CD4-positive, alpha-beta T cell treated with Interferon alpha-2 for 1 hour (primary cell): Measurements from ENCODE around the gene OPTC.
"Not testable (repeated sequence)": the region's sequence is repeated elsewhere in the genome, so short reads cannot be mapped to it uniquely, and the experiment has no call there.

Experiments used
- DNase-seq, 2 donors: peaks; one replicate each; pipeline ENCODE4 v3.0.0-alpha.2; 2020 to 2022

OPTC gene, protein sequence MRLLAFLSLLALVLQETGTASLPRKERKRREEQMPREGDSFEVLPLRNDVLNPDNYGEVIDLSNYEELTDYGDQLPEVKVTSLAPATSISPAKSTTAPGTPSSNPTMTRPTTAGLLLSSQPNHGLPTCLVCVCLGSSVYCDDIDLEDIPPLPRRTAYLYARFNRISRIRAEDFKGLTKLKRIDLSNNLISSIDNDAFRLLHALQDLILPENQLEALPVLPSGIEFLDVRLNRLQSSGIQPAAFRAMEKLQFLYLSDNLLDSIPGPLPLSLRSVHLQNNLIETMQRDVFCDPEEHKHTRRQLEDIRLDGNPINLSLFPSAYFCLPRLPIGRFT

DNA sequence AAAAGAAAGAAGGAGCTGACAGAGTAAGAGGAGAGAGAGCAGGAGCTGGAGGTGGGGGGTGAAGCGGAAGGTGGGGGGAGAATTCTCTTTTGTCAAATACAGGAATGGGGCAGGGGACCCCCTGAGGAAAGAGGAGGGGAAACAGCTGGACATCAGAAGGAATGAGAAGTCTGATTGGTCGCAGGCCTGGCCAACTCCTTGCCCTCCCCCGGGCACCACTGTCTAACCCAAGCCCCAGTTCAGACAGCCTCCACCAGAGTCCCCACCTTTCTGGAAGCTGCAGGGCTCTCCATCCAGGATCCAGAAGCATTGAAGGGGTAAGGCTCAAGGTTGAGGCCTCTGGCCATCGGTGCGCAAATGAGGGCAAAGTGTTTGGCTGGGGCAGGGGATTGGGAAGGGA lies at the start of gene OPTC:
OPTC (plus strand) TSS at position 253 of the 400 bp plus-strand sequence. CDS start 1,853 bp downstream, outside the sequence.
- no peak for DNase-seq

DNA sequence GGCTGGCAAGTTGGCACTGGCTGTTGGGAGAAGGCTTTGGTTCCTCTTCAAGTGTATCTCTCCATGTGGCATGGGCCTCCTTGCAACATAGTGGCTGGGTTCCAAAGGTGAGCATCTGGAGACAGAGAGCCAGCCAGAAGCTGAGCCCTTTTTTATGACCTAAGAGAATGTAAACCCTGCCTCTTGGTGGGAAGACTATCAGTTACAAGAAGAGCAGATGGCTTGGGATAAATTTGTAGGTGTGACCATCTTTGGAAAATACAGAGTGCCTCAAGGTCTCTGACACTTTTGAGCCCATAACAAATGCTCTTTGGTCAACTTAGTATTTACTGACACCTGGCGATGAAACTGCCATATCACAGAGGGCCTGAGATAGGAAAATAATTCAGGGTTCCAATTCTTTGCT lies 49.8 kb upstream of the OPTC start:
- DNase-seq, result no peak

DNA sequence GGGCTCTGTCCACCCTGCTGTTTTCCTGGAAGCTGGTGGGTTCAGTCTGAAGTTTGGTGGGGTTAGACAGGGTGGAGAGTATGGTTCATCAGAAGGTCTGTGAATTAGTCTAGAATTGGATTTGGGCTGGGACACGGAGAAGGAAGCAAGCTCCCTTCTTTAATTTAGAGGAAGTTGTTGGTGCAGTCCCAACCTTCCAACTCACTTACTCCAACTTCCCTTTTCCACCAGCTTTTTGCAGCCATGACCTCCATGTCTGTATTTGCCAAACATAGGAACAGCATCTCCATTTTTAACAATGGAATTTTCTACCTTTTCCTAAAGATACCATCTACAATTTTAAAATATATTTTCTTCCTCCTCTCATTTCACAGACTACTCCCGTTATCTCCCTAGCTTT lies 46.8 kb upstream of the OPTC start:
- DNase-seq, result no peak

DNA sequence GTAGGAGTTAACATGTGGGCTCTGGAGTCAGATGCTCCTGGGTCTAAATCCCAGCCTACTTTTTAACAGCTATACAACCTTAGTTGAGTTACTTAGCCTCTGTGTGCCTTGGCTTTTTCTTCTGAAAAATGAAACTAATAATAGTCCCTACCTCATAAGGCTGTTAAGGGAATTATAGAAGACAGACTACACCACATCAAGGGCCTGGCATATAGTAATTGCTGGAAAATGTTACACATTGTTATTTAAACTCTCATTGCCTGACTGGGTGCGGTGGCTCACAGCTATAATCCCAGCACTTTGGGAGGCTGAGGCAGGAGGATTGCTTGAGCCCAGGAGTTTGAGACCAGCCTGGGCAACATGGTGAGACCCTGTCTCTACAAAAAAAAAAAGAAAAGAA lies 46.4 kb upstream of the OPTC start:
- DNase-seq, result not testable (repeated sequence)

DNA sequence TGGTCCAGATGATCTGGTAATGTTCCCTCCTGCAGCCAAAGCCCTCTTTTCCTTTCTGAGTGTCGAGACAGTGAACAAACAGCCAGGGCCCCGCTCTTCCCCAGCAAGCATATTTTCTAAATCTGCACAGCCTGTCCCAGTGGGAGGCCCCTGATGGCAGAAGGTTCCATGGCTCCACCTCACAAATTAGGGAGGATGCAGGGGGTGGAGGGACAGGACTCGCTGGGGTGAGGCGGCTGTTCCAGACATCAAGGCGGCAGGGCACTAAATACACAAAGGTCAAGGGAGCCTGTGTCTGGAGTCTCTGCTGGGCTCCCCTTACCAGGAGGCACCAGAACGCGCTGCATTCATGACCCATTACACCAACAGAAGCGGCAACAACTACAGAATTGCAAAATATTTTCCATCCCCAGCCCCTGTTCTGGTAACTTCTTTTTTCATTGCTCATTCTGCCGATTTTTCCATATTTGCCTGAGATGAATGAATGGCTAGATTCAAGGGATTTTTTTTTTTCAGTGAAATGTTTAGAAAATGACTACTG lies 45.4 kb upstream of the OPTC start:
- no peak for DNase-seq

DNA sequence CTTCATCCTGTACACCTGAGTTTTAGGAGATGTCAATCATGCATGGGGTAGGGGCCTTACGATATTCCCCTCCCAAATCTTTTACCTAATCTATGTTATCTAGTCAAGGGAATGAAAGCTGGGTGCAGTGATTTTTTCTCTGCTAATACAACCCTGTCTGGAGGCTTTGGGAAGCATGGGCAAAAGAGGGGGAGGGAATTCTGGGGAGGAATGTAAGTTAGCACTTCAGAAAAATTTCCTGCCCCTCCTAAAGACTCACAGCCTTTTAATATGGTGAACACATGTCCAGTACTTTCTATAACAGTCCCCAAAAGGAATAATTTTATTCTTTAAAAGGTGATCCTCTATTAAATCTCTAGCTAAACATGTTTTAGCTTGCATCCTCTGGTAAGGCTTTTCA lies 44.0 kb upstream of the OPTC start:
- no peak for DNase-seq

DNA sequence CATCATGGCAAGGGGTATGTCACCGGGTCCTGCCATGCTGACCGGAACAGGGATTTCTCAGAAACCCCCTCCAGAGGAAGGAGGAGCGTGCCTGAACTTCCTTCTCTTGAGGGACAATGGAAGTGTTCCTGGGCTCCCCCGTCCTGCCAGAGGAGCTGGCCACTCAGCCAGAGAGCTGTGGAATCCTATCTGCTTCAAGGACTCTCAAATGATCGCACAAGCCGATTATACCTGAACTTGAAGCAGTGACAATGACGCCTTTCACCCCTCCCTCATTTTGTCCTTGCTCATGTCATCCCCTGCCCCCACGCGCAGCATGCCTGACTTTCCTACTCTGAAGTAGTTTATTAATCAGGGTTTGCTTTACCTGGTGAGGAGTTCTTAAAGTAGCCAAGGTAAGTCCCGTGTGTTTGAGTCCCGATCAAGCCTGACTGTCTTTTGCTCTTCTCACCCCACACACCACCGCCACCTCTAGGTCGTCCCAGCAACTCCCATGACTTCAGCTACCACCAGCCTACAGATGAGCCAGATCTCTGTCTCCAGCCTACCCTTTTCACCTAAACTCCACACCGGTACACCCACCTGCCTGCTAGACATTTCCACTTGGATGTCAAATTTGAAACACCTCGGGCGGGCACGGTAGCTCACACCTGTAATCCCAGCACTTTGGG lies 43.3 kb upstream of the OPTC start:
- no peak for DNase-seq

DNA sequence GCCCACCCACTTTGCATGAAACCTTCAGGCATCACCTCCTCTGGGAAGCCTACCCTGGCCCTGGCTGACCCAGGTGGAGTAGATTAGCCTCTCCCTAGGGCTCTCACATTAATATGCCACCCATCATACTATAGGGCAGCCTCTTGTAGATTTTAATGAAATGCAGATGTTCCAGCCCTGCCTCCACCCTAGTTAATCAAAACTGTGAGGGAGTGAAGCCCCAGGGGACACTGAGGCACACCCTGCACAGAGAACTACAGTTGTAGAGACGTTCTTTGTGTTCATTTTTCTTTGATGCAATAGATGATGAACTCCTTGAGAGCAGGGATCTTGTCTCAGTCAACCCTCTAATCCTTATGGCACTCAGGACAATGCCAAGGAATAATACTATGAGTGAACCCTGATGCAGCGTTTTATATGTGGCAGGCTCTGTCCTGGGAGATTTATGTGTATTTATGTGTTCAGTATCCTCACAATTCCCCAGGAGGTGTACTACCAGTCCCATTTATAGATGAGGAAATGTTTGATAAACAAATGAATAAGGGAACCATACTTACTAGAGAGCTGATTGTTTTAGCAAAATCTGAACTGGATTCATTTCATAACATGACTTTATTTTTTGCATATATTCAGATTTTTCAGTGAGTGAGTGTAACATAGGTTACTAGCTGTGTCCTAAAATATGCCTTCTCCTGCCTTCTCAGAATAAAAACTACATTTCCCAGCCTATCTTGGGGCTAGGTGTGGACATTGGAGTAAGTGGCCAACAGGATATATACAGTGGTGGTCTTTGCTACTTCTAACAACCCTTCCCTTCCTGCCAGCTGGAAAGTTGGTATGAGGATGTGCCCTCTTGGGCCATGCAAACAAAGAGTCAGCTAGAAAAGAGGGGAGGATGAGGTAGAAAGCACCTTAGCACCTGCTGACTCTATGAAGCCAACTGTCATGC lies 41.8 kb upstream of the OPTC start:
- DNase-seq, result no peak

DNA sequence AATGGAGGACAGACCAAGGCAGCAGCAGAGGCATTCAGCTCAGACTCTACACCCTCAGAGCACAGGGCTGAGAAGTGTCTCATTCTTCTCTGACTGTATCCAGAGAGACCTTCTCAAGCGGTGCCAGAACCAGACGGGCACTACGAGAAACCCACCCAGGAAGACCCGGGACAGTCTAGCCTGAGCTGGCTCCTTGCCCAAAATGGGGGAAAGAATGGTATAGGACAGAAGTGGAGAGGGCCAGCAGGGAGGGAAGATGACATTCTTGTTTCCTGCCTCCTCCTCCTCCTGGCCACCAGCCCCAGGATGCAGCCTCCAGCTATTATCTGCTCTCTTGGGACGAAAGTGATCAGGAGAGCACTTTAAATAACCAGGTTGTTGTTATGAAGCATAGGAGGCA lies 40.9 kb upstream of the OPTC start:
- no peak for DNase-seq

DNA sequence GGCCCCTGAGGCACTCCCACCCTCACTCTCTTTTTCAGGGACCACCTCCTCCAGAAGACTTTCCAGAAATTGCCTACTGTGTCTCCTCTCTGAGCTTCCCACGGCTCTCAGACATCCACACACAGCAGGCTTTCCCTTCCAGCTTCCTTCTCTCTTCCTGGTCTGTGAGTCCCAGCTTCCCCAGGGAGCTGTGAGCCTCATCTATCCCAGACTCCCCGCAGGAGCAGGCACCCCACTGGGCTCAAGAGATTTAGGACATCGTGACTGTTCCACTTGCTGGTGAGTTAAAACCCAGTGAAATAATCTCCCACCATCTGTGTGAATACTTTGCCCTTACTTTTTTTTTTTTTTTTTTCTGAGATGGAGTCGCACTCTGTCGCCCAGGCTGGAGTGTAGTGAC lies 40.3 kb upstream of the OPTC start:
- no peak for DNase-seq

DNA sequence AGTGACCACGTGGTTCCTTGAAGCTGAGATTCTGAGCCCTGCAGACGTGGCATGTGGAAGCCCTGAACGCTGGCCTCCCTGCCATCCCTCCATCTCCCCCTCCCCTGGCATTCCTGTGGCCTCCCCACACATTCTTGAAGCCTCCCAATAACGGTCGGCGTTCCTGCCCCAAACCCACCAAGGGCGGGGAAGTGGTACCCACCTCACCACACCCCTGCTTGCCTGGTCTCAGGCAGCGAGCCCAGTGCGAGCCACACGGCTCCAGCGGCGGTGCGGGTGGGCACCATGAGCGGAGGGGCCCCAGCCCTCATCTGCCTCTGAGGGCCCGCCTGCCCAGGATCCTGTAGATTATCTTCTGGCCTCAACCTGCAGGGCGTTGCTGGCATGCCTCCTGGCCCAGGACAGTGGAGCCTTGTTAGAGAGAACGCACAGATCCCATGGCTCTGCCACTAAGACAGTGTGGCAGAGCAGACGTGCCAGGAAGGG lies 38.9 kb upstream of the OPTC start:
- DNase-seq, result no peak

DNA sequence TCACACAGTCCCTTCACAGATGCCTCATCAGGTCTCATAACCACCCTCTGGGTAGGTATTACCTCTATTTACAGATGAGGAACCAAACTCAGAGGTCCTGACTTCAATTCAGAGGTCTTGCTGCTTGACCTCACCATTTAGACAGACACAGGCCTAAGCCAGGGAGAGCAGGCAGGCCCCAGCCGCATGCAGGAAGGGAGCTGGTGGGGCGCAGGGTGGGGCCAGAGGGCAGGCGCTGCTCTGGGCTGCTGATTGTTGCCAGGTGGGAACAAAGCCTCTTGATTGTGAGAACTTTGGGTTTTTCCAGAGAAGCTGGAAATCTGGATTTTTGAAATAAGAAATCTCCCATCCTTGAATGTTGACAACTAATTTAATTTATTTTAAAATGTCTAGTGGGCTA lies 38.2 kb upstream of the OPTC start:
- DNase-seq, result no peak

DNA sequence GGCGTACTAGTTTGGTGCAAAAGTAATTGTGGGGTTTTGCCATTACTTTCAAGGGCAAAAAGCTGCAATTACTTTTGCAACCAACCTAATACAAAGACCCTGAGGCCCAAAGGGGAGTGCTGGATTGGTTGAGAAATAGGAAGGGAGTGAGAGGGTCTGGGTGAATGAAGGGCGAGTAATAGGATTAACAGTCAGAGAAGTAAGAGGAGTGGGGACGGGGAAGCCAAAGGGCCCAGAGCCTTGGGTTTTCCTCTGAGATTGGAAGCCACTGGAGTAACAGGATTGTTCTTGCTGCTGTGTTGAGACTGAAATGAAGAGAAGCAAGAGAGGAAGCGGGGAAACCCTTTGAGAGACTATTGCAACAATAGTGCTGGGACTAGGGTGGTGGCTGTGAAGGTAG lies 37.4 kb upstream of the OPTC start:
- no peak for DNase-seq

DNA sequence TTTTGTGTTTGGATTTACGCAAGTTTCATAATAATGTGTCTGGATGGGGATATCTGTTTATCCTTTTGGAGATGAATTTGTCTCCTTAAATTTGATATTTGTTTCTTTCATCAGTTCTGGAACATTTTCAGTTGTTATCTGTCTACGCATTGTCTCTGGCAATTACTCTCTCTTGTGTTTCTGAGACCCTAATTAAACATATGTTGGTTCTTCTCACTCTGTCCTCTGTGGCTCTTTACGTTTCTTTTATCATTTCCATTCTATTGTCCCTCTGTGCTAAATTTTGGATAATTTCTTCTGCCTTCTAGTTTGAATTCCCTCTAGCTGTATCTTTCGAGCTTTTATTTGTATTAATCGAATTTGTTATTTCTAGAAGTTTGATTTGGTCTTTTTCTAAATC lies 35.9 kb upstream of the OPTC start:
- DNase-seq, result no peak

DNA sequence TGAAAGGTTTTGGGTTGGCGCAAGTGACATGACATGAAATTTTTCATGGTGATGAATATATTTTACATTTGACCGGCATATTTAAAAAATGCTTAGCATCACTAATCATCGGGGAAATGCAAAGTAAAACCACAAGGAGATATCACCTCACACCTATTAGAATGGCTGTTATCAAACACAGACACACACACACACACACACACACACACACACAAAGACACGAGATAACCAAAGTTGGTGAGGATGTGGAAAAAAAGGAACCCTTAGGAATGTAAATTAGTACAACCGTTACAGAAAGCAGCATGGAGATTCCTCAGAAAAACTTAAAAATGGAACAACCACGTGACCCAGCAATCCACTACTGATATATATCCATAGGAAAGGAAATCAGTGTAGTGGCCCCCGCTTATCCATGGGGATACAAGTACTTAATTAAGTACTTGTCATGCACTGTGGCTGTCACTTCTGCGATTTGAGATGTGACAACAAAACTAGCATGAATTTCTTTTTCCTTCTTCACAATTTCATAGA lies 34.2 kb upstream of the OPTC start:
- no peak for DNase-seq

DNA sequence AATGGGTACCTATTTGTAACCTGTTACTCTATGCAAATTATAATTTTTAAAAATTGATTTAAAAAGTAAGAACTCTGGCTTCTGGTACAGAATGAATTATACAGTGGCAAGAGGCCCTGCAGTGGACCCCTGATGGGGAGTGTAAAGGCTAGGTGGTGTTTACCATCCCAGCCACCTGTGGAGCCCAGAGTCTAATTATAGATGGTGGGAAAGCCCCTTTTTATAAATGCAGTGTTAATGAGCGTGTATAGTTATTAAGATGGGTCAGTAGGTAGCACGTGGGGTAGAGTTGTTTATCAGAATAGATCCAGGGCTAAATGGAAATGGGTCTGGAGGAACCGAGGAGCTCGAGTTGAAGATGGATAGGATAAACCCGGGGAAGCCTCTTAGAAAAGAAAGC lies 32.2 kb upstream of the OPTC start:
- no peak for DNase-seq

DNA sequence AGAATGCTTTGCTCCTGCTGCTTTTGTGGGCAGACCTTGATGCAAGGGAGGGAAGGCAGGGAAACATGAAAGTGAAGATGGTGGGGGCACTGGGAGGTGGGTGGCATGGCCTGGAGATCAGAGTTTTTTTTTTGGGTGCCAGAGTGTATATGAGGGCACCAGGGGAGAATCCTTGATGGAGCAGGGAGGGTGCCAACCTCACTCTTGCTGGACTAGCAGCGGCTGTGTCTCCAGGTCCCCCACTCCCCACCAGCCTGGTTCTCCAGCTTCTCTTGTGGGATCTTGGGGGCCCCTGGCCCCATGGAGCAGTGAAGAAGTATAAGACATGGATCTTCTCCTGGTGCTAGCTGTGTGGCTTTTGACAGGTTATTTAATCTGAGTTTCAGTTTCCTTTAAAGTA lies 31.8 kb upstream of the OPTC start:
- DNase-seq, result no peak

DNA sequence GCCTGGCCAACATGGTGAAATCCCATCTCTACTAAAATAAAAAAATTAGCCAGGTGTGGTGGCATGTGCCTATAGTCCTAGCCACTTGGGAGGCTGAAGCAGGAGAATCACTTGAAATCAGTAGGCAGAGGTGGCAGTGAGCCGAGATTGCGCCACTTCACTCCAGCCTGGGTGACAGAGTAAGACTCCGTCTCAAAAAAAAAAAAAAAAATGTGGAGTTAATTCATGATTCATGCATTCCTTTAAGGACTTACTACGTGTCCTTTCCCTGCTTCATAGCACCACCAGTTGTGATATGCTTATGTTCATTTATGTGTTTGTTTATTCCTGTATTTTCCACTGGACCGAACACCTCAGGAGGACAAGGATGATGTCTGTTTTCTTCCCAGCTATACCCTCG lies 31.1 kb upstream of the OPTC start:
- no peak for DNase-seq

DNA sequence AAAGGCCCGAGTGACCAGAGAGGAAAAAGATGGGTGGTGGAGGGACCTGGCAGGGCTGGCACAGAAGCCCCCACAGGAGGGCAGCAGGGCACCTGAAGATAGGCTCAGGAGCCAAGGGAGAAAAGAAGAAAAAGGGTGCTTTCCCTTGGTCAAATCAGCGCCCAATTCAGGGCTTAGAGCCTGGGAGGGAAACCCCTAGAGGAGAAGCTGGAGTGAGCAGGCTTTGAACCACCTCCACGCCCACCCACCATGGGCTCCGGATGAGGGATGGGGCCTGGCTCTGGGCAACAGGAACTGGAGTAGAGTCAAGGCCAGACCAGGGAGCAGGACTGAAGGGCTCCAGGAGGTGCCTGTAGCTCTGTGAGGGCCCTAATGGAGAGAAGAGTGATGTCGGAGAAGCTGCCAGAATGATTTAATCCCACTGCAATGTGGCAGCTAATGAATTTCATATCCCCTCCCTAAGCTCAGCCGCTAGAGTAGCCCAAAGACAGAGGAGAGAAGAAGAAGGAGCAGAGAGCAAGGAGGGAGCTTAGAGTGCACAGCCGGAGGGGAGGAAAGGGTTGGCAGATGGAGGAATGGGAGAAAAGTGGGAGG lies 30.4 kb upstream of the OPTC start:
- DNase-seq, result no peak

DNA sequence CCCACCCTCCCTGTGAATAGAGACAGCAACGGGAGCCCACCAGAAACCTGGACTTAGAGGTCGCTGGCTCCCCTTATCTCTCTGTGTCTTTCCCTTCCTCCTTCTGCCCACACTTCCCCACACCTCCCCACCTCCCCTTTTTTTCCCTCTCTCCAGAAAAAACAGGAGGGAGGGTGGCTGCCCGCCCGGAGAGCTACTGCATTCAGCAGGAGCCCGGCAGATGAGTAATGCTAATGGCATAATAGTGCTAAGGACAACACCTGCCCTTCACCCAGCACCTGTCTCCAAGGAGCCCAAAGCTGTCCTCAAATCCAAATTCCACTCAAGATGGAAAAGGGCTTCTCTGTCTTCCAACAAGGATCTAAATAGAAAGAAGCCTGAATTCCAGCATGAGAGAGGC lies 29.7 kb upstream of the OPTC start:
- DNase-seq, result no peak

DNA sequence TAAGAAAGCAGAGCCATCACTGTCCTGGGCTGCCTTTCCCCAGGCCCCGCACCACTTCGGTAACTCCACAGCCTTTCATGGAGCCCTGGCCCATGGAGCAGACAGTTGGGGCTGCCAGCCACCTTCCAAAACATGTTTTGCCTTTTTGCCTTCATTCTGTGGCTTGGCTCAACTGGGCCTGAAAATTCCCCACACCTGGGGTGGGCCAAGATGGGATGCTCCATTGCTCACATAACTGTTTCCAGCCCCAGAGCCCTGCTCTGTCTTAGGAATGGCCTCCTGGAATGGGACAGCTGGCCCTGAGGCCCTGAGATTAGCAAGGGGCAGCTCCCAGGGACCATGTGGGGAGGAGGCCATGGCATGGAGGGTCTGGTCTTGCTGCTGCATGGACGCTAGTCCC lies 29.2 kb upstream of the OPTC start:
- DNase-seq, result no peak

DNA sequence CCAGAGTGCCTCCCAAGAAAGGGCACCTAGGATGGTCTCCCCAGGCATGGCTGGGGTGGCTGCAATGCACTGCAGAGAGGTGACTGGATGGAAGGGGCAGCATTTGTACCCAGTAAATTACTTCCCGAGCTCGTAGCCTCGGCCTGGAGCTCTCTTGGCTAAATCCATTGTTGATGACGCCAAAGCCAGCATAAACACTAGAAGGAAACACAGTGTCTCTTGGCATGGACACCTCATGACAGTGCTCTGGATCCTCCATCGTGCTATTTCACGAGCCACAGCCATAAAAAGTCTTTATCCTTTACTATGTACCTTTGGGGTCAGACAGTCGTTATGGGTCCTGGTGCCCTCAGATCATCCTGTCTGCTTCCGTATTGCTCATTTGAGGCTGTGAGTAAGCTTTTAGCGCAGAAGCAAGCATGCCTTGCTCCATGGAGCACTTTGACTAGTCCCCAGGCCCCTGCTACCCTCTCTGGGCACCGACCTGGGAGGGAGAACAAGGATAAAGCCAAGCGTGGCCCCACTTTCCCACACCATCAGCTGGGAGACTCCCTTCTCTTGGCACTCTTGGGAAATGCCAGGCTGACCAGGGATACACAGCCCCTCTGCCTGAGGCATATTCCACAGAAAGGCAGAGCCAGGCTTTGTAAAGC lies 28.7 kb upstream of the OPTC start:
- DNase-seq, result no peak
